ENCODE data around the gene PLCG1. TPM values are rescaled to one million over a fixed set of nuclear protein-coding genes. Genes with fewer than 3 reads are reported as not detected.
A peak's percentile ranks its signal among the peaks of the same experiment; 100 is the strongest.

The PLCG1 gene
- total and polyA plus RNA-seq, 2 donors from 2014 or later = 12.5 to 117 TPM

DNA sequence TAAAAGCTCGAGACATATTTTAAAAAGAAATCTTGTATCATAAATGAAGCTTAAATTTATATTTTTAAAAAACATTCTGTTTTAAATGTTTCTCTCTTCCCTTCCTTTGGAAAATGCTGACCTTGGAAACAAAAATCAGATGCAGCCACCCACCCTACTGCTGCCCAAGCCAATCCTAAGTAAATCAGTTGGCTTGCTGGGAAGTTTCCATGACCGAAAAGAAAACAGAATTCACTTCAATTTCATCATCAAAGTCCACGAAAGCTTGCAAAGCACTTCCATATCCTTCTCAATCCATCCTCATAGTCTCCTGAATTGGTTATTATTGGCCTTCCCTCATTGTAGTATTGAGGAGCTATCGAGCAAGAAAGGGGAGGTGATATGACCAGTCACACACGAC lies 80.1 kb downstream of the PLCG1 start:
- TF ChIP-seq, protein P1, sequence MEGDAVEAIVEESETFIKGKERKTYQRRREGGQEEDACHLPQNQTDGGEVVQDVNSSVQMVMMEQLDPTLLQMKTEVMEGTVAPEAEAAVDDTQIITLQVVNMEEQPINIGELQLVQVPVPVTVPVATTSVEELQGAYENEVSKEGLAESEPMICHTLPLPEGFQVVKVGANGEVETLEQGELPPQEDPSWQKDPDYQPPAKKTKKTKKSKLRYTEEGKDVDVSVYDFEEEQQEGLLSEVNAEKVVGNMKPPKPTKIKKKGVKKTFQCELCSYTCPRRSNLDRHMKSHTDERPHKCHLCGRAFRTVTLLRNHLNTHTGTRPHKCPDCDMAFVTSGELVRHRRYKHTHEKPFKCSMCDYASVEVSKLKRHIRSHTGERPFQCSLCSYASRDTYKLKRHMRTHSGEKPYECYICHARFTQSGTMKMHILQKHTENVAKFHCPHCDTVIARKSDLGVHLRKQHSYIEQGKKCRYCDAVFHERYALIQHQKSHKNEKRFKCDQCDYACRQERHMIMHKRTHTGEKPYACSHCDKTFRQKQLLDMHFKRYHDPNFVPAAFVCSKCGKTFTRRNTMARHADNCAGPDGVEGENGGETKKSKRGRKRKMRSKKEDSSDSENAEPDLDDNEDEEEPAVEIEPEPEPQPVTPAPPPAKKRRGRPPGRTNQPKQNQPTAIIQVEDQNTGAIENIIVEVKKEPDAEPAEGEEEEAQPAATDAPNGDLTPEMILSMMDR (IDR thresholded peaks at IDR 0.05; ENCODE audit: borderline replicate concordance, extremely low read depth, insufficient read depth) = no peak
- DNase-seq (no peak), FAIRE-seq (no peak)
- Histone ChIP-seq H3K27me3 (ENCODE audit: control insufficient read depth, insufficient read depth, low read length) (no peaks in the 10 kb centered on the region), H3K9ac (ENCODE audit: low read length in 3 of 3) (no peak overlapping the region), H3K27ac (ENCODE audit: low read depth in 2 of 2, low read length in 2 of 2) (no peak overlapping the region), H3K9me3 (ENCODE audit: control insufficient read depth in 2 of 3, insufficient read depth in 1 of 3, low read length in 3 of 3) (no peaks in the 10 kb centered on the region), H3K36me3 (ENCODE audit: control insufficient read depth in 2 of 3, insufficient read depth in 3 of 3, low read length in 3 of 3) (no peaks in the 10 kb centered on the region), H3K4me3 (ENCODE audit: low read length in 3 of 3) (no peak overlapping the region), H3K4me1 (ENCODE audit: control insufficient read depth in 2 of 3, insufficient read depth in 2 of 3, low read depth in 1 of 3, low read length in 3 of 3) (peaks cover 0 to 2% (median 0%) of the 10 kb centered on the region in 3 donors)
- intact Hi-C loops (cut with DNase I) = no loop called here

DNA sequence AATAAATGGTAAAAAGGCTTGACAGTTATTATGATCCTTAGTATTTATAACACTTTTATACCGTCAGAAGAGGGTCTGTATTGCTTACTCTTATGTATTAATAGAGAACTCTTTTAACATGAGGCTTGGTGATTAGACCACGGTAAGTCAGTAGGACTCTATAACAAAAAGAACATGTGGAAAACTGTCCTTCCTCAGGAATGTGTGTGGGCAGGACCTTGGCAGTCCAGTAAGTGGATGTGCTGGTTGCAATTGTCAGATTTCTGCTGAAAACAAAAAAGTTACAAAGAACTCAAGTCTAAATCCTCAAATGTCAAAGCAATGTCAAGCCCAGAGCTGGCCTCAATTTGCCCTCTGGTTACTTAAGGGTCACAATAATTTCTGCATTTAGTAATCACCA lies 81.1 kb downstream of the PLCG1 start:
- peaks cover 0 to under 1% (median 0%) of the 10 kb centered on the region in 3 donors for H3K4me1 ChIP-seq (ENCODE audit: control insufficient read depth in 2 of 3, insufficient read depth in 2 of 3, low read depth in 1 of 3, low read length in 3 of 3)
- no peaks in the 10 kb centered on the region for H3K36me3 ChIP-seq (ENCODE audit: control insufficient read depth in 2 of 3, insufficient read depth in 3 of 3, low read length in 3 of 3)
- DNase-seq (no peak), FAIRE-seq (no peak)
- intact Hi-C loops (cut with DNase I) = no loop called here
- no peaks in the 10 kb centered on the region for H3K27me3 ChIP-seq (ENCODE audit: control insufficient read depth, insufficient read depth, low read length)
- TF ChIP-seq, protein P1 (IDR thresholded peaks at IDR 0.05; ENCODE audit: borderline replicate concordance, extremely low read depth, insufficient read depth) = no peak
- no peaks in the 10 kb centered on the region for H3K9me3 ChIP-seq (ENCODE audit: control insufficient read depth in 2 of 3, insufficient read depth in 1 of 3, low read length in 3 of 3)
- H3K9ac ChIP-seq (ENCODE audit: low read length in 3 of 3) = no peak overlapping the region
- H3K4me3 ChIP-seq (ENCODE audit: low read length in 3 of 3) = no peak overlapping the region
- H3K27ac ChIP-seq (ENCODE audit: low read depth in 2 of 2, low read length in 2 of 2) = no peak overlapping the region

DNA sequence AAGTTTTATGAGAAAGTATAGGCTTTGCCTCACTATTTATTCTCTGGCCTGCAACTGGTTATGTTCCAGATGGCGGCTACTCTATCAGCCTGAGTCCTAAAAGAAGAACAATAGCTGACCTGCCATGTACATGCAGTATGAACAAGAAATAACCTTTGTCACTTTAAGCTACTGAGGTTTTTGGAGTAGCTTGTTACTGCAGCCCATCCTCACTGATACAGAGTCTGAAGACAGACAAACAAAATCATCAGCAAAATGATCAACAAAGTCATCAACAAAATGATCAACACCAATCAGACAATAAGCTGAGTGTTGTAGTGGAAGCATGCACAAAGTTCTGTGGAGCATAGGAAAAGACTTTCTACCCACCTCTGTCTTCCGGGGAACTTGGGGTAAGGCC lies 82.5 kb downstream of the PLCG1 start:
- TF ChIP-seq, protein P1 (IDR thresholded peaks at IDR 0.05; ENCODE audit: borderline replicate concordance, extremely low read depth, insufficient read depth) = no peak
- Histone ChIP-seq H3K9ac (ENCODE audit: low read length in 3 of 3) (no peak overlapping the region), H3K36me3 (ENCODE audit: control insufficient read depth in 2 of 3, insufficient read depth in 3 of 3, low read length in 3 of 3) (no peaks in the 10 kb centered on the region), H3K9me3 (ENCODE audit: control insufficient read depth in 2 of 3, insufficient read depth in 1 of 3, low read length in 3 of 3) (no peaks in the 10 kb centered on the region), H3K4me1 (ENCODE audit: control insufficient read depth in 2 of 3, insufficient read depth in 2 of 3, low read depth in 1 of 3, low read length in 3 of 3) (peaks cover 0 to under 1% (median 0%) of the 10 kb centered on the region in 3 donors), H3K27ac (ENCODE audit: low read depth in 2 of 2, low read length in 2 of 2) (no peak overlapping the region), H3K4me3 (ENCODE audit: low read length in 3 of 3) (no peak overlapping the region), H3K27me3 (ENCODE audit: control insufficient read depth, insufficient read depth, low read length) (no peaks in the 10 kb centered on the region)
- intact Hi-C loops (cut with DNase I) = no loop called here
- FAIRE-seq (no peak), DNase-seq (no peak)

DNA sequence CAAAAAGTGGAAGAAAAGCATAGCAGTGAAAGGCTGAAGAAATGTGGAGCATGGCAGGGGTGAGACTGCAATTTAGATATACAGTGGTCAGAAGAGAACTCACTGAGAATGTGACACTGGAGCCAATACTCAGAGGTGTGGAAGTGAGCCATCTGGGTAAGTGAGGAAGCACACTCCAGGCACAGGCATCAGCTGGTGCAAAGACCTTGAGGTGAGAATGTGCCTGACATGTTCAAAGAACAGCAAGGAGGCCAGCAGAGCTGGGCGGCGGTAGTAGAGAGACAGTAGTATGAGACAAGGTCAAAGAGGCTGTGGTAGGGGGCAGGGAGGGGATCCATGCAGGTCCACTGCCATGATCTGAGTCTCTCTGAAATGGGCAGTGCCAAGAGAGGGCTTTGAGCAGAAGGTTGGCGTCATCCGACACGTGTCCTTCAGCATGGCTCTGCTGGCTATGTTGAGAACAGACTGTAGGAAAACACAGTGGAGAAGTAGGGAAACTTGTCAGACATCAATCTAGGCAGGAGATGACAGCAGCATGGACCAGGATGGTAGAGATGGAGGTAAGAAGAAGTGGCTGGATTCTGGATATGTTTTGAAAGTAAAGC lies 84.4 kb downstream of the PLCG1 start:
- DNase-seq (no peak), FAIRE-seq (no peak)
- intact Hi-C loops (cut with DNase I) = no loop called here
- peaks cover 0 to 2% (median 2%) of the 10 kb centered on the region in 3 donors for H3K4me1 ChIP-seq (ENCODE audit: control insufficient read depth in 2 of 3, insufficient read depth in 2 of 3, low read depth in 1 of 3, low read length in 3 of 3)
- peak overlapping the region in 1 of 2 donors; percentile 13 for H3K27ac ChIP-seq (ENCODE audit: low read depth in 2 of 2, low read length in 2 of 2)
- H3K4me3 ChIP-seq (ENCODE audit: low read length in 3 of 3) = no peak overlapping the region
- no peaks in the 10 kb centered on the region for H3K36me3 ChIP-seq (ENCODE audit: control insufficient read depth in 2 of 3, insufficient read depth in 3 of 3, low read length in 3 of 3)
- H3K9ac ChIP-seq (ENCODE audit: low read length in 3 of 3) = no peak overlapping the region
- H3K9me3 ChIP-seq (ENCODE audit: control insufficient read depth in 2 of 3, insufficient read depth in 1 of 3, low read length in 3 of 3) = no peaks in the 10 kb centered on the region
- TF ChIP-seq, protein P1 (IDR thresholded peaks at IDR 0.05; ENCODE audit: borderline replicate concordance, extremely low read depth, insufficient read depth) = no peak
- no peaks in the 10 kb centered on the region for H3K27me3 ChIP-seq (ENCODE audit: control insufficient read depth, insufficient read depth, low read length)
